Suprapubic skin (tissue), 3 donors: ENCODE data around the gene HSDL2.

Source experiments
- CTCF ChIP-seq, 2 donors: fragments of 200-600 bp in 1 of 2; fragments of 450-650 bp in 1 of 2; sonication (generic) in 1 of 2; IDR thresholded peaks; one replicate each; pipeline ENCODE4 v1.5.1; 2016 to 2019; ENCODE audit warnings: antibody characterized with exemption in 2 of 2, mild to moderate bottlenecking in 1 of 2, moderate library complexity in 1 of 2
- EP300 ChIP-seq: sonication (generic); formaldehyde crosslinking; IDR thresholded peaks from one replicate; pipeline ENCODE4 v1.6.1; 2017; ENCODE audit warnings: antibody characterized with exemption

GRCh38 chr9:112430006-112430522 is 50.2 kb downstream of the HSDL2 start:
- TF ChIP-seq CTCF (IDR thresholded peaks at IDR 0.05): no peak
- no peak for TF ChIP-seq EP300
